ENCODE results near the gene RDM1.

DNA sequence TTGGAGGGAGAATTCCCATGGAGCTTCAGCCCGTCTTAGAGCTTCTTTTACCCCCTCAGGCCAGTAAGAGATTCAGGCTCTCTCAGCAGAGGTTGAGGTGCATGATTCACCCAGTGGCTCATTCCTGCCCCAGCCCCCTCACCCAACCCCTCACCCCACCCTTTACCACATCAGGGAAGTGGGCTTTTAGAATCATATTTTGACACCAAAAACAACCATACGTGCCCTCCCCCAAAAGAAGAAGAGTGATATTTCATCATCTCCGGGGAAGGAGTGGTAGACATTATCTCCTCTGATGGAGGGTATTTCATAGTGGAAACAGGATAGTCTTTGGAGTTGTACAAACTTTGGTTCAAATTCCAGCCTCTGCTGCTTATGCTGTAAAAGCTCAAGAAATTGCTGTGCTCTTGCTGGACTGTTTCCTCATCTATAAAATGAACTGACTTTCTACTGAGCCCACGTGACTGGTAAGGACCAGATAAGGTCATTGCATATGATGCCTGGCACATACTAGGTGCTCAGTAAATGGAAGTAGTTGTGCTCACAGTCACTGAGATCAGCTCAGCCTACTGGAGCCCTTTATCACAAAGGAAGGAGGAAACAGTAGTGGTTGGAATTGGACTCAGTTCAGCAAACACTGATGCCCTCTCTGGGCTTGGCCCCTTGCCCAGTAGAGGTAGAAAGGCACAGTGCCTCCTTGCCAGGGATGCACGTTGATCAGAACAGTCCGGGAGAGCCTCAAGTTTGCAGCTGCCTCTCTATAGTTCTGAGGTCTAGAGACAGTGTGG, 32.1 kb downstream of the RDM1 start:
- no peak for TF ChIP-seq EP300 (IDR thresholded peaks at IDR 0.05)
- TF ChIP-seq CTCF (IDR thresholded peaks at IDR 0.05) = no peak

Measured in stomach (tissue), 4 donors.